ENCODE results near the gene BLNK. TPM values are rescaled to one million over a fixed set of nuclear protein-coding genes. Genes with fewer than 3 reads are reported as not detected.

The BLNK gene
- total and polyA plus RNA-seq, 9 of the 15 experiments (the other 6 are each of a cell fraction or from before 2014, with no cell fraction given), result not detected

GRCh38 chr10:96269438-96270300 is 1.7 kb downstream of the BLNK start:
- Histone ChIP-seq H3K9me3 (replicated peaks; ENCODE audit: control insufficient read depth, insufficient read depth, low read depth, low read length) (no peaks in the 10 kb centered on the region), H3K9me1 (ENCODE audit: control insufficient read depth, insufficient read depth, low read length) (no peaks in the 10 kb centered on the region), H4K20me1 (replicated peaks; ENCODE audit: control insufficient read depth, insufficient read depth, low read length) (no peaks in the 10 kb centered on the region), H3K4me3 (no peak overlapping the region), H3K79me2 (ENCODE audit: control insufficient read depth, insufficient read depth, low read length) (no peaks in the 10 kb centered on the region), H3K4me2 (ENCODE audit: insufficient read depth, low read length) (no peak overlapping the region), H3K27ac (ENCODE audit: extremely low read depth, low read depth, low read length) (no peak overlapping the region), H3K27me3 (ENCODE audit: control insufficient read depth in 2 of 2, insufficient read depth in 2 of 2, low read length in 2 of 2) (peaks cover 0 to 4% of the 10 kb centered on the region in 2 experiments; a peak in 1 of 5 replicates), H2AFZ (ENCODE audit: low read depth, low read length) (no peak overlapping the region), H3K36me3 (ENCODE audit: control insufficient read depth, insufficient read depth, low read length) (no peaks in the 10 kb centered on the region), H3K4me1 (replicated peaks in 1 of 2; ENCODE audit: control insufficient read depth in 2 of 2, insufficient read depth in 2 of 2, low read length in 2 of 2) (no peaks in the 10 kb centered on the region), H3K9ac (ENCODE audit: insufficient read depth in 1 of 2, low read depth in 2 of 2, low read length in 2 of 2) (no peak overlapping the region)
- no peak for ATAC-seq
- no TSS peak for BruUV-seq (replicated peaks)
- FAIRE-seq, result no peak
- intact Hi-C loops (cut with micrococcal nuclease), result no loop called here
- in situ Hi-C loops (cut with MboI), result no loop called here
- ChIA-PET POLR2A (no interaction called here), CTCF (ENCODE audit: low intra/inter-chr PET ratio) (no interaction called here)
- WGBS (ENCODE audit: insufficient coverage, low coverage, missing lambda C conversion rate), result 0% methylated on average over 6 of the region's 6 CpGs
- no peak for DNase-seq (ENCODE audit: extremely low read depth in 1 of 4, low spot score in 3 of 4)
- TF ChIP-seq SRF (CRISPR knock-in tag; IDR thresholded peaks at IDR 0.05) (no peak), ZNF134 (CRISPR knock-in tag; conservative IDR thresholded peaks at IDR 0.05) (no peak), STAG1 (CRISPR knock-in tag; IDR thresholded peaks at IDR 0.05; ENCODE audit: borderline replicate concordance) (no peak), FOXO4 (CRISPR knock-in tag; IDR thresholded peaks at IDR 0.05) (no peak), SMAD2 (IDR thresholded peaks at IDR 0.05; ENCODE audit: low read depth, low read length) (no peak), PHF8 (IDR thresholded peaks at IDR 0.05; ENCODE audit: borderline replicate concordance, low read length) (no peak), SNIP1 (IDR thresholded peaks at IDR 0.05; ENCODE audit: low read depth) (no peak), ZBED1 (IDR thresholded peaks at IDR 0.05) (no peak), SFPQ (IDR thresholded peaks at IDR 0.05; ENCODE audit: low read depth, low read length) (no peak), PURB (CRISPR knock-in tag; IDR thresholded peaks at IDR 0.05; ENCODE audit: low read depth) (no peak)

Measured in K562 (cell line).